IPS-11a (cell line): ENCODE results near the gene DEF6.

ENCODE experiments used
- H3K4me3 ChIP-seq: one replicate; pipeline ENCODE4 v1.5.1; 2013; ENCODE audit warnings: low read depth, low read length, control low read depth

Gene DEF6

GRCh38 chr6:35342258-35343091 is 44.9 kb downstream of the DEF6 start, which contains the start of gene PPARD:
Gene PPARD (plus strand): TSS chr6:35342558. CDS start chr6:35411088, 68,530 bp downstream.
- H3K4me3 ChIP-seq = peak within 1 kb of the TSS; percentile 78

GRCh38 chr6:35343092-35343834 is 45.6 kb downstream of the DEF6 start:
- H3K4me3 ChIP-seq = peak overlapping the region; percentile 78

GRCh38 chr6:35343835-35344550 is 46.4 kb downstream of the DEF6 start:
- no peak overlapping the region for H3K4me3 ChIP-seq

GRCh38 chr6:35351422-35351821 is 53.8 kb downstream of the DEF6 start:
- no peak overlapping the region for H3K4me3 ChIP-seq

- H3K4me3 ChIP-seq = no peak overlapping the region
Observed at GRCh38 chr6:35352735-35353134, 55.1 kb downstream of the DEF6 start.

GRCh38 chr6:35354361-35355135 is 56.9 kb downstream of the DEF6 start:
- H3K4me3 ChIP-seq = no peak overlapping the region

GRCh38 chr6:35356391-35356790 is 58.8 kb downstream of the DEF6 start:
- no peak overlapping the region for H3K4me3 ChIP-seq

GRCh38 chr6:35357677-35358076 is 60.1 kb downstream of the DEF6 start:
- no peak overlapping the region for H3K4me3 ChIP-seq

GRCh38 chr6:35358086-35358485 is 60.5 kb downstream of the DEF6 start:
- no peak overlapping the region for H3K4me3 ChIP-seq

- no peak overlapping the region for H3K4me3 ChIP-seq
Observed at GRCh38 chr6:35359346-35359743, 61.7 kb downstream of the DEF6 start.

GRCh38 chr6:35359744-35360348 is 62.2 kb downstream of the DEF6 start:
- no peak overlapping the region for H3K4me3 ChIP-seq

GRCh38 chr6:35360349-35361138 is 62.9 kb downstream of the DEF6 start:
- H3K4me3 ChIP-seq = no peak overlapping the region

GRCh38 chr6:35362200-35362599 is 64.6 kb downstream of the DEF6 start:
- no peak overlapping the region for H3K4me3 ChIP-seq

GRCh38 chr6:35363293-35363750 is 65.7 kb downstream of the DEF6 start:
- no peak overlapping the region for H3K4me3 ChIP-seq

- H3K4me3 ChIP-seq = no peak overlapping the region
Observed at GRCh38 chr6:35365594-35366203, 68.1 kb downstream of the DEF6 start.

- no peak overlapping the region for H3K4me3 ChIP-seq
Observed at GRCh38 chr6:35366204-35366596, 68.6 kb downstream of the DEF6 start.

GRCh38 chr6:35367646-35368037 is 70.0 kb downstream of the DEF6 start:
- H3K4me3 ChIP-seq = no peak overlapping the region

- H3K4me3 ChIP-seq = no peak overlapping the region
Observed at GRCh38 chr6:35368038-35368887, 70.6 kb downstream of the DEF6 start.
